HepG2 (cell line): ENCODE data around the gene KIF3A. TPM values are rescaled to one million over a fixed set of nuclear protein-coding genes. Genes with fewer than 3 reads are reported as not detected.

Source experiments
- CEBPG ChIP-seq: IDR thresholded peaks from 2 replicates; pipeline ENCODE4 v1.6.1; 2016
- DBP ChIP-seq: sonication (generic); formaldehyde crosslinking; IDR thresholded peaks from 2 replicates; pipeline ENCODE4 v1.4.0; 2020; ENCODE audit warnings: missing genetic modification reagents; ENCODE audit errors: not compliant biosample characterization
- FLYWCH1 ChIP-seq: sonication (generic); formaldehyde crosslinking; IDR thresholded peaks from 2 replicates; pipeline ENCODE4 v1.8.1; 2023; ENCODE audit warnings: mild to moderate bottlenecking, missing genetic modification reagents
- HHEX ChIP-seq: IDR thresholded peaks from 2 replicates; pipeline ENCODE4 v1.6.1; 2016; ENCODE audit warnings: control low read depth
- KAT2B ChIP-seq: fragments of 150-350 bp; IDR thresholded peaks from 2 replicates; pipeline ENCODE4 v1.6.1; 2014; ENCODE audit warnings: low read depth, low read length, borderline replicate concordance
- KAT7 ChIP-seq: IDR thresholded peaks from 2 replicates; pipeline ENCODE4 v1.6.1; 2018; ENCODE audit warnings: borderline replicate concordance, missing compliant biosample characterization
- KMT2A ChIP-seq: sonication (generic); formaldehyde crosslinking; IDR thresholded peaks from 2 replicates; pipeline ENCODE4 v1.4.0; 2020; ENCODE audit warnings: missing genetic modification reagents
- MAFF ChIP-seq: IDR thresholded peaks from 2 replicates; pipeline ENCODE4 v1.6.1; 2011; ENCODE audit warnings: low read depth, low read length, improper control_type of control experiment
- MZF1 ChIP-seq: sonication (generic); formaldehyde crosslinking; IDR thresholded peaks from 2 replicates; pipeline ENCODE4 v1.8.1; 2023; ENCODE audit warnings: mild to moderate bottlenecking, missing genetic modification reagents, borderline replicate concordance
- NCOA5 ChIP-seq: sonication (generic); formaldehyde crosslinking; IDR thresholded peaks from 2 replicates; pipeline ENCODE4 v1.4.0; 2020; ENCODE audit warnings: missing genetic modification reagents
- NFKBIZ ChIP-seq: IDR thresholded peaks from 2 replicates; pipeline ENCODE4 v1.6.1; 2018; ENCODE audit warnings: missing genetic modification reagents, missing compliant biosample characterization
- NR3C1 ChIP-seq: sonication (generic); formaldehyde crosslinking; IDR thresholded peaks from 2 replicates; pipeline ENCODE4 v1.4.0; 2020; ENCODE audit warnings: missing genetic modification reagents
- PCBP1 ChIP-seq: fragments of 200-400 bp; formaldehyde crosslinking; IDR thresholded peaks from 2 replicates; pipeline ENCODE4 v1.6.1; 2017; ENCODE audit warnings: mild to moderate bottlenecking, low read depth, low read length, borderline replicate concordance
- PHF5A ChIP-seq: IDR thresholded peaks from one replicate; pipeline ENCODE4 v1.6.1; 2018; ENCODE audit warnings: low read depth, missing genetic modification reagents; ENCODE audit not compliant: unreplicated experiment
- PHF8 ChIP-seq: sonication (generic); formaldehyde crosslinking; IDR thresholded peaks from 2 replicates; pipeline ENCODE4 v1.5.0; 2020; ENCODE audit warnings: missing genetic modification reagents
- SP4 ChIP-seq: sonication (generic); formaldehyde crosslinking; IDR thresholded peaks from 2 replicates; pipeline ENCODE4 v1.8.1; 2023; ENCODE audit warnings: mild to moderate bottlenecking, missing genetic modification reagents
- TCF7 ChIP-seq: sonication (generic); IDR thresholded peaks from 2 replicates; pipeline ENCODE4 v1.6.1; 2016; ENCODE audit warnings: antibody characterized with exemption, low read depth
- TOPORS ChIP-seq: sonication (generic); formaldehyde crosslinking; IDR thresholded peaks from 2 replicates; pipeline ENCODE4 v1.8.0; 2023; ENCODE audit warnings: mild to moderate bottlenecking, missing genetic modification reagents
- U2AF1 ChIP-seq: fragments of 200-400 bp; formaldehyde crosslinking; optimal IDR thresholded peaks from 2 replicates; pipeline ENCODE3; 2017; ENCODE audit warnings: mild to moderate bottlenecking, low read depth, low read length
- YEATS4 ChIP-seq: sonication (generic); formaldehyde crosslinking; IDR thresholded peaks from 2 replicates; pipeline ENCODE4 v1.4.0; 2020; ENCODE audit warnings: missing genetic modification reagents, borderline replicate concordance
- ZBTB8A ChIP-seq: sonication (generic); formaldehyde crosslinking; IDR thresholded peaks from 2 replicates; pipeline ENCODE4 v1.4.0; 2020; ENCODE audit warnings: mild to moderate bottlenecking, low read depth, missing genetic modification reagents, borderline replicate concordance
- ZC3H4 ChIP-seq: sonication (generic); formaldehyde crosslinking; IDR thresholded peaks from 2 replicates; pipeline ENCODE4 v1.4.0; 2020; ENCODE audit warnings: missing genetic modification reagents, borderline replicate concordance
- ZNF329 ChIP-seq: sonication (generic); formaldehyde crosslinking; IDR thresholded peaks from 2 replicates; pipeline ENCODE4 v1.9.0; 2021; ENCODE audit warnings: low read depth, mild to moderate bottlenecking, missing genetic modification reagents
- ZNF530 ChIP-seq: sonication (generic); formaldehyde crosslinking; IDR thresholded peaks from 2 replicates; pipeline ENCODE4 v1.5.0; 2020; ENCODE audit warnings: low read depth, mild to moderate bottlenecking, missing genetic modification reagents
- ZNF543 ChIP-seq: sonication (generic); formaldehyde crosslinking; IDR thresholded peaks from 2 replicates; pipeline ENCODE4 v1.4.0; 2020; ENCODE audit warnings: mild to moderate bottlenecking, missing genetic modification reagents
- ZNF609 ChIP-seq: sonication (generic); formaldehyde crosslinking; IDR thresholded peaks from 2 replicates; pipeline ENCODE4 v1.4.0; 2020; ENCODE audit warnings: mild to moderate bottlenecking, missing genetic modification reagents, borderline replicate concordance
- ZNF614 ChIP-seq: IDR thresholded peaks from 2 replicates; pipeline ENCODE4 v1.6.1; 2018; ENCODE audit warnings: missing biosample characterization, missing genetic modification reagents, inconsistent platforms, borderline replicate concordance
- ZNF768 ChIP-seq: sonication (generic); formaldehyde crosslinking; IDR thresholded peaks from 2 replicates; pipeline ENCODE4 v1.4.0; 2020; ENCODE audit warnings: missing genetic modification reagents
- polyA plus RNA-seq, 8 experiments: library from polyadenylated mRNA; depleted of rRNA in 3 of 8; stranded (reverse) in 7 of 8; unstranded in 1 of 8; fragments of >200 nt; fragmentation: Illumina TruSeq in 4 of 8; extraction: Trizol in 4 of 8; gene quantifications; 2 replicates each; pipeline versions ENCODE4 v1.2.1 to v1.2.3, GENCODE V29; 2011 to 2016; ENCODE audit warnings: low read depth in 4 of 8, missing spikeins in 1 of 8, mixed read lengths in 1 of 8; ENCODE audit not compliant: insufficient read depth in 1 of 8
- total RNA-seq, 5 experiments: library from RNA; depleted of rRNA; stranded (reverse); fragments of >200 nt; fragmentation: Illumina TruSeq; extraction: Trizol; gene quantifications; 2 replicates each; pipeline ENCODE4 v1.2.3, GENCODE V29; 2016; ENCODE audit warnings: low read depth in 1 of 5

Gene KIF3A
- total and polyA plus RNA-seq, 2 of the 13 experiments (the other 11 are each of a cell fraction or from before 2014, with no cell fraction given): 2.3 to 8.4 TPM

GRCh38 chr5:132777209-132778069 lies 40.1 kb upstream of the KIF3A start, which contains the start of gene SEPTIN8 (continued):
- TF ChIP-seq KAT2B: no peak
- no peak for TF ChIP-seq HHEX
- TF ChIP-seq TCF7: no peak
- TF ChIP-seq U2AF1: no peak
- TF ChIP-seq YEATS4: no peak; the same call in 1 of the 2 replicates
- TF ChIP-seq NFKBIZ (CRISPR knock-in tag): no peak
- TF ChIP-seq PHF8: peak; percentile 49
- TF ChIP-seq NCOA5 (CRISPR knock-in tag): no peak
- no peak for TF ChIP-seq TOPORS
- no peak for TF ChIP-seq ZNF530 (CRISPR knock-in tag)
- TF ChIP-seq DBP (CRISPR knock-in tag): no peak
- no peak for TF ChIP-seq ZNF614 (CRISPR knock-in tag)
- no peak for TF ChIP-seq ZNF609 (CRISPR knock-in tag)
- TF ChIP-seq CEBPG (CRISPR knock-in tag): peak; percentile 19; the same call in 1 of the 2 replicates
- no peak for TF ChIP-seq MAFF
- no peak for TF ChIP-seq ZNF543 (CRISPR knock-in tag)
- TF ChIP-seq PCBP1: no peak
- TF ChIP-seq ZNF768 (CRISPR knock-in tag): peak; percentile 50; the same call in 1 of the 2 replicates
- no peak for TF ChIP-seq ZC3H4
- TF ChIP-seq KAT7: no peak
- no peak for TF ChIP-seq NR3C1 (CRISPR knock-in tag)
- TF ChIP-seq MZF1: no peak
- TF ChIP-seq SP4 (CRISPR knock-in tag): no peak
- TF ChIP-seq KMT2A (CRISPR knock-in tag): no peak
- no peak for TF ChIP-seq ZNF329 (CRISPR knock-in tag)
- no peak for TF ChIP-seq PHF5A (CRISPR knock-in tag)
- no peak for TF ChIP-seq ZBTB8A (CRISPR knock-in tag)
- no peak for TF ChIP-seq FLYWCH1 (CRISPR knock-in tag)
